ENCODE data around the gene SBSN.

SBSN gene, protein sequence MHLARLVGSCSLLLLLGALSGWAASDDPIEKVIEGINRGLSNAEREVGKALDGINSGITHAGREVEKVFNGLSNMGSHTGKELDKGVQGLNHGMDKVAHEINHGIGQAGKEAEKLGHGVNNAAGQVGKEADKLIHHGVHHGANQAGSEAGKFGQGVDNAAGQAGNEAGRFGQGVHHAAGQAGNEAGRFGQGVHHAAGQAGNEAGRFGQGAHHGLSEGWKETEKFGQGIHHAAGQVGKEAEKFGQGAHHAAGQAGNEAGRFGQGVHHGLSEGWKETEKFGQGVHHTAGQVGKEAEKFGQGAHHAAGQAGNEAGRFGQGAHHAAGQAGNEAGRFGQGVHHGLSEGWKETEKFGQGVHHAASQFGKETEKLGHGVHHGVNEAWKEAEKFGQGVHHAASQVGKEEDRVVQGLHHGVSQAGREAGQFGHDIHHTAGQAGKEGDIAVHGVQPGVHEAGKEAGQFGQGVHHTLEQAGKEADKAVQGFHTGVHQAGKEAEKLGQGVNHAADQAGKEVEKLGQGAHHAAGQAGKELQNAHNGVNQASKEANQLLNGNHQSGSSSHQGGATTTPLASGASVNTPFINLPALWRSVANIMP

DNA sequence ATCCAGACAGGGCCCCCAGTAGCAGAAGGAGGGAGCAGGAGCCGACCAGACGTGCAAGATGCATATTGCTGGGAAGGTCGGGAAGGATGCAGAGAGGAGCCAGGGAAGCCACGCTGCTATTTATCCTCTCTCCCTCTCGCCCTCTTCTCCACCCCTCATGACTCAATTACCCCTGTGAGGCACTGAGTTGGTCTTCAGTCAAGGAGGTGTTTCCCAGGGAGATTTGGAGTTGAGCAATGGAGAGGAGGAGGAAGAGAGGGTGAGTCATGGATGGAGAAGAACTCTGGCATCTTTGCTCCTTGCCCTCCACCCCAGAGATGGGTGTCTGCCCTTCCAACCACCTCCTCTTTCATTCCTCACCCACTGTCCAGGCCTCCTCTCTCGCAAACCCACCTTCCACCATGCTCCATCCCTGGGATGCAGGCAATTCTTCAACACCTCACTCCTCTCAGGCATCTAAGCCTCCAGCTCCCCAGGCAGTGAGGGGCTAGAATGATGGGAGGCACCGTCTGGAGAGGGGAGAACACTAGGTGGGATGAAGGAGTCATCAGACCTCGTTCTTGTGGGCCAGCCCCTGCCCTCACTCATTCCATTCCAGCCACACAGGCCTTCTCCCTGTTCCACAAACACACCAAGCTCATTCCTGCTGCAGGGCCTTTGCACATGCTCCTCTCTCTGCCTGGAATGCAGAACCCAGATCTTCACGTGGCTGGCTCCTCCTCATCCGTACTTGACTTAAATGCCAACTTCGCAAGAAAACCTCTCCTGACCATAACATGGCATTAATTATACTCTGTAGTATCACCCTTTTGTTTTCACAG lies at the start of gene SBSN:
Gene SBSN, minus strand, starts transcription at position 94 of the 821 bp plus-strand sequence. Its CDS starts 30 bp downstream, at position 64.
- no peak within 1 kb of the TSS for H3K27ac Mint-ChIP-seq
- H3K4me1 Mint-ChIP-seq: no peaks in the 10 kb centered on the region

DNA sequence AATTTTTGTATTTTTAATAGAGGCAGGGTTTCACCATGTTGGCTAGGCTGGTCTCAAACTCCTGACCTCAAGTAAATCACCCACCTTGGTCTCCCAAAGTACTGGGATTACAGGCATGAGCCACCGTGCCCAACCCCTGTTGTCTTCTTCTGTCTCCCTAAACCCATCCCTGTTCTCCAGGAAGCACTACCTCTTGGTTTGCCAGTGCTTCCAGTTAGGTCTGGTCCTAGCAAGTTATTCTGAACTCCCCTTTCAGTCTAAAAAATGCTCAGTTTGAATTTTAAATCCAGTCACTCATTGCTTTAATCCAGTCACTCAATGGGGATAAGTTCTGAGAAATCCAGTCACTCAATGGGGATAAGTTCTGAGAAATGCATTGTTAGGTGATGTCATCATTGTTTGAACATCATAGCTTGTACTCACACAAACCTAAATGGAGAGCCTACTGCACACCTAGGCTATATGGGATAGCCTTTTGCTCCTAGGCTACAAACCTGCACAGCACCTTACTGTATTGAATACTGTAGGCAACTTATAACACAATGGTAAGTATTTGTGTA lies 43.4 kb upstream of the SBSN start:
- H3K27ac Mint-ChIP-seq: no peak overlapping the region
- H3K9me3 Mint-ChIP-seq: peaks cover 13% of the 10 kb centered on the region
- H3K36me3 Mint-ChIP-seq: peaks cover 2% of the 10 kb centered on the region
- no peak overlapping the region for H3K4me3 Mint-ChIP-seq
- no peak for ATAC-seq (ENCODE audit: low read depth)
- no peak for DNase-seq (ENCODE audit: low spot score in 2 of 2)
- H3K27me3 Mint-ChIP-seq: peaks cover 23% of the 10 kb centered on the region
- H3K4me1 Mint-ChIP-seq: no peaks in the 10 kb centered on the region

More for the DNA sequence above, at the start of gene SBSN:
- ATAC-seq (ENCODE audit: low read depth) (no peak), DNase-seq (ENCODE audit: low spot score in 2 of 2) (no peak)
- Mint-ChIP-seq H3K27me3 (peaks cover 49% of the 10 kb centered on the region), H3K4me3 (no peak within 1 kb of the TSS), H3K9me3 (no peaks in the 10 kb centered on the region), H3K36me3 (peaks cover 2% of the 10 kb centered on the region)

DNA sequence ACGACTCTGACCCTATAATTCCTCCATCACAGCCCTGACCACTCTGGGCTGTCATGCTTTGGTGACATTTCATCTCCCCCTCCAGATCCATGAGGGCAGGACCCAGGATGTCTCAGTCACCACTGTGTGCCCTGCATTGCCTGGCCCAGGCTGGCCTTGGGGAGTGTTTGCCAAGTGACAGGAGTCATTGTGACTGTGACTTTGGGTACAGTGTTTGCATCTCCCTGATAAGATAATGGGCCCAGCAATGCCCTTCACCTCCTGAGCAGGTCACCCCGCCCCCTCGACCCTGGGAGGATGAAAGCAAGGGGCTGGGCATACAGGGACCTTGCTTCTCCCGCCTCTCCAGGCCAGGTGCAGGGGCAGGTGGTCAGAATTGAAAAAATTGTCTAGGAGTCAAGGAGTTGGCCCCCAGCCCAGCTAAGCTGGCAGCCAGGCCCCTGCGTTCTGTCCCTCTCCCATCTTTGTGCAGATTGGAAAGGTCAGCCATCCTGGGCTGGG lies 41.2 kb upstream of the SBSN start:
- H3K4me3 Mint-ChIP-seq: no peak overlapping the region
- peaks cover 3% of the 10 kb centered on the region for H3K9me3 Mint-ChIP-seq
- no peak for DNase-seq (ENCODE audit: low spot score in 2 of 2)
- no peaks in the 10 kb centered on the region for H3K36me3 Mint-ChIP-seq
- H3K4me1 Mint-ChIP-seq: no peaks in the 10 kb centered on the region
- ATAC-seq (ENCODE audit: low read depth): no peak
- H3K27ac Mint-ChIP-seq: no peak overlapping the region
- peaks cover 26% of the 10 kb centered on the region for H3K27me3 Mint-ChIP-seq

GRCh38 chr19:35566738-35567137 lies 38.6 kb upstream of the SBSN start:
- H3K27ac Mint-ChIP-seq: no peak overlapping the region
- no peaks in the 10 kb centered on the region for H3K9me3 Mint-ChIP-seq
- peaks cover 2% of the 10 kb centered on the region for H3K36me3 Mint-ChIP-seq
- no peak for ATAC-seq (ENCODE audit: low read depth)
- H3K4me3 Mint-ChIP-seq: no peak overlapping the region
- peaks cover 3% of the 10 kb centered on the region for H3K4me1 Mint-ChIP-seq
- peaks cover 38% of the 10 kb centered on the region for H3K27me3 Mint-ChIP-seq
- DNase-seq (ENCODE audit: low spot score in 2 of 2): no peak

DNA sequence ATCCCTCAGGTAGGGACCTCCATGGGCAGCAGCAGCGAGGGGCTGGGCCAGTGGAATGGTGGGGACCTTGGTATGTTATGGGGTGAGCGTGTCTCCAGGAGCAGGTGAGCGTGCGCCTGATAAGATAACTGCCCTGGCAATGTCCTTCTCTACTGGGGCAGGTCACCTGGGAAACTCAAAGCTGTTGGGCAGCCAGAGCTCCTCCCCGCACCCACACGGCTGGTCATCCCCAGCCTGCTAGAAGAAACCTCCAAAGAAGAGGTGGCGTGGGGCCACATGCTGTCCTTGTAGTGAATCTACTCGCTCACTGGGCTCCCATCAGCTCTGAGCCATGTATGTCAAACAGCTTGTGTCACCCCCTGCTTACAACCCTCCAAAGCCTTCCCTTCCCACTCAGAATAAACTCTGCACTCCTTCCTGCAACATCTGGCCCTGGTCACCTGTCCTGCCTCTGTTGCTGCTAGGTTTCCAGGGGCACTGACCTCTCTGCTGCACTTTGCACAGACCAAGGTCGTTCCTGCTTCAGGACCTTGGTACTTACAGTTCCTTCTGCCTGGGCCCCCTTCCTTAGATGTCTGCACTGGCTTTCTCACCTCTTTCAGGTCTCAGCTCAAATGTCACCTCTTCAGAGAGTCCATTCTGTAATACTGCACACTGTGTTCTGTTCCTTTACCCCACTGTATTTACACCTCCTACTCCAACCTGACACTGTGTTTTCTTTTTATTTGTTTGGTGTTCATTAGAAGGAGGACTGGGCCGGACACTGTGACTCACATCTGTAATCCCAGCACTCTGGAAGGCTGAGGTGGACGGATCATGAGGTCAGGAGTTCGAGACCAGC lies 37.1 kb upstream of the SBSN start:
- H3K4me3 Mint-ChIP-seq: no peak overlapping the region
- peaks cover 37% of the 10 kb centered on the region for H3K27me3 Mint-ChIP-seq
- no peak overlapping the region for H3K27ac Mint-ChIP-seq
- H3K4me1 Mint-ChIP-seq: peaks cover 7% of the 10 kb centered on the region
- peaks cover 2% of the 10 kb centered on the region for H3K36me3 Mint-ChIP-seq
- DNase-seq (ENCODE audit: low spot score in 2 of 2): no peak
- ATAC-seq (ENCODE audit: low read depth): no peak
- no peaks in the 10 kb centered on the region for H3K9me3 Mint-ChIP-seq

DNA sequence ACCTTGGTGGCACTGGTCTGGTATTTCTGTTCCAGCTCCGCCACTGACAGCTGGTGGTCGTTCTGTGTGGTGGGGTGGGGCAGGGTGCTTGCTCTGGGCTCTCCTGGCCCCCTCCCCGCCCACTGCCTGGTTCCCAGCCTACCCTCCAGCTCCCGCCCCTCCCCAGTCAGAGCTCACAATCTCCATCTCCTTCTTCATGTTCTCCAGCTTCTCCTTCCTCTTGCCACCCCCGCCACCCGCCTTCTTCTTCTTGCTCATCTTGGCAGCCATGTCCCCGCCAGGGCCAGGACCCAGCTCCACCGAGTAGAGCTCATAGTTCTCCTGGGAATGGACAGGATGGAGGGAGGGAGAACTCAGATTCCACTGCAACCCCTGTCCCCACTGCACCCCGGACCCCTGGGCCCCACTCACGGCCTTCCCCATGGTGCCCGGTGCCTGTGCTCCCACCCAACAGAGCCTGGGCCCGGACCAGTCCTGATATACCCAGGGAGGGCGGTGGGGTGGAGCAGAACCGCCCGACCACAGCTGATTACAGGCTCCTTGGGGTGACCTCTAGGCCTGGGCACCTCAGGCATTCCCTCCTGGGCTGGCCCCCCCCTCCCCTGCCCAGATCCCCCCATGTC lies 35.2 kb upstream of the SBSN start, which contains the start of gene ATP4A:
Gene ATP4A, minus strand, starts transcription at position 452 of the 623 bp plus-strand sequence. Its CDS starts 29 bp downstream, at position 423.
- no peak for DNase-seq (ENCODE audit: low spot score in 2 of 2)
- H3K4me3 Mint-ChIP-seq: no peak within 1 kb of the TSS
- no peaks in the 10 kb centered on the region for H3K9me3 Mint-ChIP-seq
- H3K4me1 Mint-ChIP-seq: peaks cover 14% of the 10 kb centered on the region
- no peak within 1 kb of the TSS for H3K27ac Mint-ChIP-seq
- no peak for ATAC-seq (ENCODE audit: low read depth)
- H3K36me3 Mint-ChIP-seq: peaks cover 2% of the 10 kb centered on the region
- H3K27me3 Mint-ChIP-seq: peaks cover 38% of the 10 kb centered on the region

GRCh38 chr19:35562776-35563175 lies 34.7 kb upstream of the SBSN start:
- DNase-seq (ENCODE audit: low spot score in 2 of 2): no peak
- Mint-ChIP-seq H3K9me3 (no peaks in the 10 kb centered on the region), H3K4me1 (peaks cover 16% of the 10 kb centered on the region), H3K36me3 (peaks cover 2% of the 10 kb centered on the region), H3K27ac (no peak overlapping the region), H3K27me3 (peaks cover 39% of the 10 kb centered on the region), H3K4me3 (no peak overlapping the region)
- no peak for ATAC-seq (ENCODE audit: low read depth)

DNA sequence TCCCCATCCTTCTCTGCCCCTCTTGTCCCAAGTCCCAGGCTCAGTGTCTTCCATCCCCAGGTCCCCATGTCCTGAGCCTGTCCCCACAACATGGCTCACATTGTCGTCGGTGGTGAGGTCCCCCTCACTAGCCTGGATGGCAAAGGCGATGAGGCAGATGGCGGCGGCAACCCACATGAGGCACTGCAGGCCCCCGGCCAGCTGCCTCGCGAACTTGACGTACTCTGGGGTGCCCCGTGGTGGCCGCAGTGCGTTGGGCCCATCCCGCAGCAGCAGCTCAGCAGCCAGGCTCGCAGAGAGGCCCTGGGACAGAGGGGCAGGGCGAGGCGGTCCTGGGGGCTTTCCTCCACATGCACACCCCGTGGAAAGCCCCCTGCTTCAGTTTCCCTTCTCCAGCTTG lies 34.2 kb upstream of the SBSN start:
- Mint-ChIP-seq H3K9me3 (no peaks in the 10 kb centered on the region), H3K4me1 (peaks cover 17% of the 10 kb centered on the region), H3K4me3 (no peak overlapping the region), H3K27ac (no peak overlapping the region), H3K27me3 (peaks cover 38% of the 10 kb centered on the region), H3K36me3 (peaks cover 2% of the 10 kb centered on the region)
- DNase-seq (ENCODE audit: low spot score in 2 of 2): no peak
- no peak for ATAC-seq (ENCODE audit: low read depth)

- Mint-ChIP-seq H3K4me1 (peaks cover 19% of the 10 kb centered on the region), H3K4me3 (no peak overlapping the region), H3K36me3 (peaks cover 4% of the 10 kb centered on the region), H3K27me3 (peaks cover 39% of the 10 kb centered on the region), H3K9me3 (no peaks in the 10 kb centered on the region), H3K27ac (no peak overlapping the region)
- no peak for ATAC-seq (ENCODE audit: low read depth)
- no peak for DNase-seq (ENCODE audit: low spot score in 2 of 2)
These were observed 33.3 kb upstream of the SBSN start for GRCh38 chr19:35561436-35561835.

DNA sequence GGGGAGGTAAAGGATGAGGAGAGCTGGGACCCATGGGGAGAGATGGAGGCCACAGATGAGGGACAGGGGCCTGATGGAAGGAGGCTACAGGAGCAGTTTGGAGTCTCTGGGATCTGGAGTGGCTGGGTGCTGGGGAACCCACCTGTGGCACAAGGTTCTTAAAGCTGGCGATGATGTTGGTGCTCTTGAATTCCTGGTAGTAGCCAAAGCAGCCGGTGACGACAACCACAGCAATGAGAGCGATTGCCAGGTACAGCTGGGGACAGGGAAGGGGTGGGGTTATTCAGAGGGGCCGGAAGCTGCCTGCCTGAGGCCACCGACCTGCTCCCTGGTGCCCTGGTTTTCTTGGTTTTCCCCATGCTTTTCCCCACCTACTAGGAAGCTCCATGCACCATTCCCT lies 32.6 kb upstream of the SBSN start:
- peaks cover 4% of the 10 kb centered on the region for H3K36me3 Mint-ChIP-seq
- DNase-seq (ENCODE audit: low spot score in 2 of 2) (no peak), ATAC-seq (ENCODE audit: low read depth) (no peak)
- no peaks in the 10 kb centered on the region for H3K9me3 Mint-ChIP-seq
- H3K27me3 Mint-ChIP-seq: peaks cover 46% of the 10 kb centered on the region
- peaks cover 19% of the 10 kb centered on the region for H3K4me1 Mint-ChIP-seq
- H3K27ac Mint-ChIP-seq: no peak overlapping the region
- no peak overlapping the region for H3K4me3 Mint-ChIP-seq

DNA sequence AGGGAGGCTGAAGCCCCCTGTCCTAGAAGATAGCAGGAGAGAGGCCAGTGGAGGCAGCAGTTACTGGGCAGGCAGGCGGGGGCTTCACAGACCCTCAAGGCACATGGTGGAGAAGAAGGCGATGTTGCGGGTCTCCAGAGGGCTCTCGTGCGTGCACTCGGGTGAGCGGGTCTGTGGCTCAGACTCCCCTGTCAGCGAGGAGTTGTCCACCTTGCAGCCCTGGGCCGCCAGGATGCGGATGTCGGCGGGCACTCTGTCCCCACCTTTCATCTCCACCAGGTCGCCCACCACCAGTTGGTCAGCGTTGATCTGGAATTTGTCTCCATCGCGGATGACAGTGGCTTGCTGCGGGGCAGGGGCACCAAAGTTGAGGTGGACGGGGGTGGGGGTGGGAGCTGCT lies 32.2 kb upstream of the SBSN start:
- Mint-ChIP-seq H3K4me3 (no peak overlapping the region), H3K27ac (no peak overlapping the region), H3K9me3 (no peaks in the 10 kb centered on the region), H3K4me1 (peaks cover 19% of the 10 kb centered on the region), H3K36me3 (peaks cover 4% of the 10 kb centered on the region), H3K27me3 (peaks cover 43% of the 10 kb centered on the region)
- no peak for DNase-seq (ENCODE audit: low spot score in 2 of 2)
- no peak for ATAC-seq (ENCODE audit: low read depth)

DNA sequence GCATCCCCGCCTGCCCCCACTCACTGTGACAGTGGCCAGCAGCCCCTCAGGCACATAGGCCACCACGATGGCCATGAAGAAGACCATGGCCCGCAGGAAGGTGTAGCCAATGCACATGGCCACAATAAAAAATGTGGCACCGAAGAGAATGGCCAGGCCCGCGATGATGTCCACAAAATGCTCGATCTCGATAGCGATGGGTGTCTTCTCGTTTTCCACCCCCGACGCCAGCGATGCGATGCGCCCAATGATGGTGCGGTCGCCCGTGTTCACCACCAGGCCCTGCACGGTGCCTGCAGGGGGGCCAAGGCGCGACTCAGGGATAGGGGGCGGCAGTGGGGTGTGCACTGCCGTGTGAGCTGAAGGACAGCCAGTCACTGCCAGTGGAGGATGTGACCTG lies 31.7 kb upstream of the SBSN start:
- H3K36me3 Mint-ChIP-seq: peaks cover 4% of the 10 kb centered on the region
- H3K9me3 Mint-ChIP-seq: no peaks in the 10 kb centered on the region
- no peak overlapping the region for H3K27ac Mint-ChIP-seq
- ATAC-seq (ENCODE audit: low read depth): no peak
- H3K4me3 Mint-ChIP-seq: no peak overlapping the region
- H3K4me1 Mint-ChIP-seq: peaks cover 19% of the 10 kb centered on the region
- H3K27me3 Mint-ChIP-seq: peaks cover 43% of the 10 kb centered on the region
- DNase-seq (ENCODE audit: low spot score in 2 of 2): no peak

GRCh38 chr19:35559281-35559659 lies 31.2 kb upstream of the SBSN start:
- Mint-ChIP-seq H3K27ac (no peak overlapping the region), H3K36me3 (peaks cover 4% of the 10 kb centered on the region), H3K9me3 (no peaks in the 10 kb centered on the region), H3K4me3 (no peak overlapping the region), H3K4me1 (peaks cover 19% of the 10 kb centered on the region), H3K27me3 (peaks cover 43% of the 10 kb centered on the region)
- DNase-seq (ENCODE audit: low spot score in 2 of 2): peak; percentile 59 to 70
- peak; percentile 94 for ATAC-seq (ENCODE audit: low read depth)
